Suprapubic skin (tissue), 4 donors: ENCODE measurements around the gene GRID1.
"Not testable (repeated sequence)": the region's sequence is repeated elsewhere in the genome, so short reads cannot be mapped to it uniquely, and the experiment has no call there.

ENCODE experiments used
- POLR2A ChIP-seq, 2 donors: fragments of 450-650 bp; IDR thresholded peaks; one replicate each; pipeline ENCODE4 v1.6.1; 2017; ENCODE audit warnings: antibody characterized with exemption in 2 of 2, mild to moderate bottlenecking in 2 of 2, moderate library complexity in 2 of 2
- POLR2AphosphoS5 ChIP-seq, 3 donors: sonication (generic); formaldehyde crosslinking; IDR thresholded peaks; one replicate each; pipeline ENCODE4 v1.6.1; 2017; ENCODE audit warnings: antibody characterized with exemption in 3 of 3
- TF ChIP-seq, protein P1 (sequence below), 2 donors: fragments of 200-600 bp in 1 of 2; fragments of 450-650 bp in 1 of 2; sonication (generic) in 1 of 2; IDR thresholded peaks; one replicate each; pipeline ENCODE4 v1.5.1; 2016 to 2019; ENCODE audit warnings: antibody characterized with exemption in 2 of 2, mild to moderate bottlenecking in 1 of 2, moderate library complexity in 1 of 2

- not testable (repeated sequence) for TF ChIP-seq POLR2A, POLR2AphosphoS5 (IDR thresholded peaks at IDR 0.05)
- TF ChIP-seq, protein P1, sequence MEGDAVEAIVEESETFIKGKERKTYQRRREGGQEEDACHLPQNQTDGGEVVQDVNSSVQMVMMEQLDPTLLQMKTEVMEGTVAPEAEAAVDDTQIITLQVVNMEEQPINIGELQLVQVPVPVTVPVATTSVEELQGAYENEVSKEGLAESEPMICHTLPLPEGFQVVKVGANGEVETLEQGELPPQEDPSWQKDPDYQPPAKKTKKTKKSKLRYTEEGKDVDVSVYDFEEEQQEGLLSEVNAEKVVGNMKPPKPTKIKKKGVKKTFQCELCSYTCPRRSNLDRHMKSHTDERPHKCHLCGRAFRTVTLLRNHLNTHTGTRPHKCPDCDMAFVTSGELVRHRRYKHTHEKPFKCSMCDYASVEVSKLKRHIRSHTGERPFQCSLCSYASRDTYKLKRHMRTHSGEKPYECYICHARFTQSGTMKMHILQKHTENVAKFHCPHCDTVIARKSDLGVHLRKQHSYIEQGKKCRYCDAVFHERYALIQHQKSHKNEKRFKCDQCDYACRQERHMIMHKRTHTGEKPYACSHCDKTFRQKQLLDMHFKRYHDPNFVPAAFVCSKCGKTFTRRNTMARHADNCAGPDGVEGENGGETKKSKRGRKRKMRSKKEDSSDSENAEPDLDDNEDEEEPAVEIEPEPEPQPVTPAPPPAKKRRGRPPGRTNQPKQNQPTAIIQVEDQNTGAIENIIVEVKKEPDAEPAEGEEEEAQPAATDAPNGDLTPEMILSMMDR (IDR thresholded peaks at IDR 0.05), result not testable (repeated sequence)
Measured at GRCh38 chr10:86092311-86092710, 274.3 kb downstream of the GRID1 start.
